ENCODE results near the gene SAMHD1.
"Not testable (repeated sequence)": the region's sequence is repeated elsewhere in the genome, so short reads cannot be mapped to it uniquely, and the experiment has no call there.

Gene SAMHD1

DNA sequence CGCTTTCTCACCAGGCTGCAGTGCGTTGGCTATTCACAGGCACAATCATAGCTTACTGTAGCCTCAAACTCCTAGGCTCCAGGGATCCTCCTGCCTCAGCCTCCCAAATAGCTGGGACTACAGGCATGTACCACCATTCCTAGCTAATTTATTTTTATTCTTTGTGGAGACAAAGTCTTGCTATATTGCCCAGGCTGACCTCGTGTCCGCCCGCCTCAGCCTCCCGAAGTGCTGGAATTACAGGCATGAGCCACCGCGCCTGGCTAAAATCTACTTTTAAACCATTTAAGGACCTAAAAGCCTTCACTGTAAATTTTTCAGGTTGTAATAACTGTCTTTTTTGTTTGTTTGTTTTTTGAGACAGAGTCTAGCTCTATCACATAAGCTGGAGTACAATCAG, 15.2 kb downstream of the SAMHD1 start:
- DNase-seq (ENCODE audit: low read depth, low spot score) = no peak
- TF ChIP-seq, protein P1, sequence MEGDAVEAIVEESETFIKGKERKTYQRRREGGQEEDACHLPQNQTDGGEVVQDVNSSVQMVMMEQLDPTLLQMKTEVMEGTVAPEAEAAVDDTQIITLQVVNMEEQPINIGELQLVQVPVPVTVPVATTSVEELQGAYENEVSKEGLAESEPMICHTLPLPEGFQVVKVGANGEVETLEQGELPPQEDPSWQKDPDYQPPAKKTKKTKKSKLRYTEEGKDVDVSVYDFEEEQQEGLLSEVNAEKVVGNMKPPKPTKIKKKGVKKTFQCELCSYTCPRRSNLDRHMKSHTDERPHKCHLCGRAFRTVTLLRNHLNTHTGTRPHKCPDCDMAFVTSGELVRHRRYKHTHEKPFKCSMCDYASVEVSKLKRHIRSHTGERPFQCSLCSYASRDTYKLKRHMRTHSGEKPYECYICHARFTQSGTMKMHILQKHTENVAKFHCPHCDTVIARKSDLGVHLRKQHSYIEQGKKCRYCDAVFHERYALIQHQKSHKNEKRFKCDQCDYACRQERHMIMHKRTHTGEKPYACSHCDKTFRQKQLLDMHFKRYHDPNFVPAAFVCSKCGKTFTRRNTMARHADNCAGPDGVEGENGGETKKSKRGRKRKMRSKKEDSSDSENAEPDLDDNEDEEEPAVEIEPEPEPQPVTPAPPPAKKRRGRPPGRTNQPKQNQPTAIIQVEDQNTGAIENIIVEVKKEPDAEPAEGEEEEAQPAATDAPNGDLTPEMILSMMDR (IDR thresholded peaks at IDR 0.05; ENCODE audit: insufficient read depth, low read length, missing control alignments) = no peak
- H3K4me3 ChIP-seq (ENCODE audit: low read depth, low read length) = no peak overlapping the region
- POLR2A ChIA-PET = no interaction called here
- CTCF ChIA-PET = interaction anchor here (5.7 kb wide), 1 partner anchor 16 kb away, joined by 36 read pairs; no protein-coding TSS in a partner anchor

DNA sequence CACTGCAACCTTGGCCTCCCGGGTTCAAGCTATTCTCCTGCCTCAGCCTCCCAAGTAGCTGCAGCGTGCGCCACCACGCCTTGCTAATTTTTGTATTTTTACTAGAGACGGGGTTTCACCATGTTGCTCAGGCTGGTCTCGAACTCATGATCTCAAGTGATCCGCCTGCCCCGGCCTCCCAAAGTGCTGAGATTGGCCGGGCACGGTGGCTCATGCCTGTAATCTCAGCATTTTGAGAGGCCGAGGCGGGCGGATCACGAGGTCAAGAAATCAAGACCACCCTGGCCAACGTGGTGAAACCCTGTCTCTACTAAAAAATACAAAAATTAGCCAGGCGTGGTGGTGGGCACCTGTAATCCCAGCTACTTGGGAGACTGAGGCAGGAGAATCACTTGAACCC, 17.9 kb downstream of the SAMHD1 start:
- POLR2A ChIA-PET; DNase-seq (ENCODE audit: low read depth, low spot score); H3K4me3 ChIP-seq (ENCODE audit: low read depth, low read length): not testable (repeated sequence)
- CTCF ChIA-PET = interaction anchor here (0.6 to 5.7 kb wide), 3 partner anchors 8 to 37 kb away, joined by 3 to 36 read pairs (median 4); no protein-coding TSS in a partner anchor

DNA sequence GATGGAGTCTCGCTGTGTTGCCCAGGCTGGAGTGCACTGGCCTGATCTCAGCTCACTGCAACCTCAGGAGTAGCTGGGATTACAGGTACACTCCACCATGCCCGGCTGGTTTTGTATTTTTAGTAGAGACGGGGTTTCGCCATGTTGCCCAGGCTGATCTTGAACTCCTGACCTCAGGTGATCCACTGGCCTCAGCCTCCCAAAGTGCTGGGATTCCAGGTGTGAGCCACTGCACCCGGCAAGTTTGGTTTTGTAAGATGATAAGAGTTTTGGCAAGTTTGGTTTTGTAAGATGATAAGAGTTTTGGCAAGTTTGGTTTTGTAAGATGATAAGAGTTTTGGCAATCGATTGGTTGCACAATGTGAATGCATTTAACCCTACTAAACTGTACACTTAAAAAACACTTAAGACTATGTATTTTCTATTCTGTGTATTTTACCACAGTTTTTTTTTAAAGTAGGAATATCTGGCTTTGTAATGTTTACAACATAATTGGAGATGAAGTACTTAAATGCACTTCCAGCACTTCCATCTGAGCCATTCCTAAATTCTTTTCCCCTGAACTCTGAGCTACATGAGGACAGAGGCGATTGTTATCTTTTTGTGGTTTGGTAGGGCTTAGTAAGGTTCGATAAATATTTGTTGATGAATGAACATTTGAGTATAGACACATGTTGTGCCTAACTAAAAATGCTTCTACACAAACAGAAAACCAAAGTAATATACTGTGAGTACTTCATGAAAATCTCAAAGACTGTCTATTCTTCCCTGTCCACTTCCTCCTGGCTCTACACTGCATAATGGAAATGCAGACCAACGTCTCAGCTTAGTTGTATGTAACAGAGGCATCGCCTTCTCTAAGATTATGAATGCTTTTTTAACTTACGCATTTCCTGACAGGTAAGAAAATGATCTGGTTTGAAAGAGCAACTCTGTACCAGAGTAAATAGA, 18.8 kb downstream of the SAMHD1 start:
- CTCF ChIA-PET = interaction anchor here (0.6 to 5.7 kb wide), 3 partner anchors 9 to 20 kb away, joined by 3 to 36 read pairs (median 4); no protein-coding TSS in a partner anchor
- POLR2A ChIA-PET = no interaction called here
- TF ChIP-seq, protein P1 (IDR thresholded peaks at IDR 0.05; ENCODE audit: insufficient read depth, low read length, missing control alignments) = no peak

DNA sequence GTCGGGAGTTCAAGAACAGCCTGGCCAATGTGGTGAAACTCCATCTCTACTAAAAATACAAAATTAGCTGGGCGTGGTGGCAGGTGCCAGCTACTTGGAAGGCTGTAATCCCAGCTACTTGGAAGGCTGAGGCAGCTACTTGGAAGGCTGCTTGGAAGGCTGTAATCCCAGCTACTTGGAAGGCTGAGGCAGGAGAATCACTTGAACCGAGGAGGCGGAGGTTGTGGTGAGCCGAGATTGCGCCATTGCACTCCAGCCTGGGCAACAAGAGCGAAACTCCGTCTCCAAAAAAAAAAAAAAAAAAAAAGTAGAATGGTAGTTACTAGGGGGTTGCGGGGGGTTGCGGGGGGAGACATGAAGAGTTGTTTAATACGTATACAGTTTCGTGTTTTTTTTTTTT, 19.4 kb downstream of the SAMHD1 start:
- DNase-seq (ENCODE audit: low read depth, low spot score); H3K4me3 ChIP-seq (ENCODE audit: low read depth, low read length); POLR2A ChIA-PET: not testable (repeated sequence)
- CTCF ChIA-PET = interaction anchor here (0.6 to 5.7 kb wide), 2 partner anchors 12 to 21 kb away, joined by 3 to 36 read pairs; no protein-coding TSS in a partner anchor

More for the DNA sequence above, 18.8 kb downstream of the SAMHD1 start:
- DNase-seq (ENCODE audit: low read depth, low spot score) = no peak
- H3K4me3 ChIP-seq (ENCODE audit: low read depth, low read length) = no peak overlapping the region

DNA sequence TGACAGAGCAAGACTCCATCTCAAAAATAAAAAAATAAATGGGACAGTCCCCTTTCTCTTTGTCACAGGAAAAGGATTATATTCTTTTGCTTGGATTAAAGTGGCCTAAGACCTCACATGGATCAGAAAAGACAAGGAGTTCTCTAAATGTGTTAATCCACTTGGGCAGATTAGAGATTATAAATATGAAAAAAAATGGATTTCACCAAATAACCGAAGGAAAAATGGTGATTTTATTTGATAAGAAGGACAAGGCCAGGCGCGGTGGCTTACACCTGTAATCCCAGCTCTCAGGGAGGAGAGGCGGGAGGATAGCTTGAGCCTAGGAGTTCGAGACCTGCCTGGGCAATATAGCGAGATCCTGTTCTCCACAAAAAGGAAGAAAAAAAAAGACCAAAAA, 21.8 kb downstream of the SAMHD1 start:
- ChIA-PET CTCF (interaction anchor here (2.0 kb wide), 1 partner anchor 11 kb away, joined by 8 read pairs; no protein-coding TSS in a partner anchor), POLR2A (no interaction called here)
- H3K4me3 ChIP-seq (ENCODE audit: low read depth, low read length) = no peak overlapping the region
- TF ChIP-seq, protein P1 (IDR thresholded peaks at IDR 0.05; ENCODE audit: insufficient read depth, low read length, missing control alignments) = no peak
- DNase-seq (ENCODE audit: low read depth, low spot score) = no peak

DNA sequence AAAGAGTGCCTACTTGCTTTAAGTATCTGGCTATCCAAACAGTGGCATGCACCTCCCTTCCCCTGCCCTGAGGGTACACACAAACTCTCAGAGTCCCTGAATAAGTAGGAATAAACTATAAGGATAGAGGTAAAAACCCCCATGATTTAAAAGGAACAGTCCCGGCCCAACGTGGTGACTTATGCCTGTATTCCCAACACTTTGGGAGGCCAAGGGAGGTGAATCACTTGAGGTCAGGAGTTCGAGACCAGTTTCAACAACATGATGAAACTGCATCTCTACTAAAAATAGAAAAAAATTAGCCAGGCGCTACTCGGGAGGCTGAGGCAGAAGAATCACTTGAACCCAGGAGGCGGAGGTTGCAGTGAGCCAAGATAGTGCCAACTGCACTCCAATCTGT, 22.2 kb downstream of the SAMHD1 start:
- H3K4me3 ChIP-seq (ENCODE audit: low read depth, low read length) = no peak overlapping the region
- ChIA-PET CTCF (no interaction called here), POLR2A (no interaction called here)
- no peak for DNase-seq (ENCODE audit: low read depth, low spot score)
- TF ChIP-seq, protein P1 (IDR thresholded peaks at IDR 0.05; ENCODE audit: insufficient read depth, low read length, missing control alignments) = no peak

DNA sequence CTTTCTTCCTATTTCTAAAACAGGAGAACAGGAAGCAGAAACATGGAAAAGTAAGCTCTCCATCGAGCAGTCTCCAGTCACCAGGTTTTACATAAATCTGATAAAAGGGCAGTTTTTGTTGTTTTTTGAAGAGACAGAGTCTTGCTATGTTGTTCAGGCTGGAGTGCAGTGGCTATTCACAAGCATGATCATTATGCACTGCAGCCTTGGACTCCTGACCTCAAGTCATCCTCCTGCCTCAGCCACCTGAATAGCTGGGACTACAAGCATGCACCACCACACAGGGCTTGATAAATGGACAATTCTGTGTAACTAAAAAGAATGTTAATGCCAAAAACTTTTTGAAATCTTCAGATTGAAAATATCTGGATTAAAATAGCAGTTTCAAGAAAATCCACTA, 23.8 kb downstream of the SAMHD1 start:
- TF ChIP-seq, protein P1 (IDR thresholded peaks at IDR 0.05; ENCODE audit: insufficient read depth, low read length, missing control alignments) = no peak
- DNase-seq (ENCODE audit: low read depth, low spot score) = no peak
- CTCF ChIA-PET = interaction anchor here (0.9 to 1.7 kb wide), 2 partner anchors 8 to 35 kb away, joined by 3 to 6 read pairs; no protein-coding TSS in a partner anchor
- H3K4me3 ChIP-seq (ENCODE audit: low read depth, low read length) = no peak overlapping the region
- POLR2A ChIA-PET = no interaction called here
